HG03095 (cell line): Measurements from ENCODE around the gene LRRN4CL.
"Not testable (repeated sequence)": the region's sequence is repeated elsewhere in the genome, so short reads cannot be mapped to it uniquely, and the experiment has no call there.

ENCODE experiments used
- ATAC-seq: cut with Tn5 transposase; IDR thresholded peaks from one replicate; pipeline ENCODE4 v1.9.1; 2021; ENCODE audit warnings: moderate library complexity; ENCODE audit not compliant: unreplicated experiment

LRRN4CL gene

DNA sequence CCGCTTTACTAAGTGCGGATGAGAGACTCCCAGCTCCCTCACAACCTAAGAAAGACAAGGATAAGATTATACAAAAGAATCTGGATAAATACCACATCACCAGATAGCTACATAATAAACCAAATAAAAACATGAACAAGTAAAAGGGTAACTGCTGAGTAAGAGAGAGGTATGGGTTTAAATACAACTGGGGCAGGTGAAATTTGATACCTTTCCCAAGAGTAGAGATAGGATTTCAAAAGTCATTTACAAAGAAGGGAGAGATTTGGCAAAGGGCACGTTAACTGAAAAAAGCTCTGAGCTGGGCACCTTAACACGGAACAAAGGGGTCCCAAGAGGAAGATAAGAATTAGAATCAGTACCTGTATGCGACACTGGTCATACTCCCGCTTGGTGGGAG lies 12.2 kb downstream of the LRRN4CL start:
- no peak for ATAC-seq

DNA sequence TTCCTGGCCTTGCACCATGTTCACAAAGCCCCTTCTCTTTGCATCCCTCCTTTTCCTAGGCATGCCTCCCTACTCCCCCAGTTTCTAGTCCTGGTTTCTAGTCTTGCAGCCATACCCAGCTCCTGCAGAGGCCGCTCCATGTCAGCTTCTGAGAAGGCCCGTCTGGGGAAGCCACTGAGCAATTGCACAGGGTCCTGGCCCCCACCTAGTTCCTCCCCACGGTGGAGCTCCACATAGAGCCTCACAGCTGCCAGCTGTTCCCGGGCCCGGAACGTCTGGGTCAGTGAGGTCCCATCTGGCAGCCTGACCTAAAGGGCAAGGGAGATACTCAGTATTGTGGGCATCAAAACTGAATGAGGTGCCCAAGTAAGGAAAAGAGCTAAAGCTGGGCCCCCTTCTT lies 12.6 kb downstream of the LRRN4CL start:
- no peak for ATAC-seq

DNA sequence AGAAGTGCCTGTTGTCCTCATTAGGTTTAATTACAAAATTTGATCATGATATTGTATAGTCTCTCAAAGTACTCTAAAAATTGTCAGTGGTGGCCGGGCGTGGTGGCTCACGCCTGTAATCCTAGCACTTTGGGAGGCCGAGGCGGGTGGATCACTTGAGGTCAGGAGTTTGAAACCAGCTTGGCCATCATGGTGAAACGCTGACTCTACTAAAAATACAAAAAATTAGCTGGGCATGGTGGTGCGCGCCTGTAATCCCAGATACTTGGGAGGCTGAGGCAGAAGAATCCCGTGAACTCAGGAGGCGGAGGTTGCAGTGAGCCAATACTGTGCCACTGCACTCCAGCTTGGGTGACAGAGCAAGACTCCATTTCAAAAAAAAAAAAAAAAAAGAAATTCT lies 13.9 kb downstream of the LRRN4CL start:
- ATAC-seq, result not testable (repeated sequence)

DNA sequence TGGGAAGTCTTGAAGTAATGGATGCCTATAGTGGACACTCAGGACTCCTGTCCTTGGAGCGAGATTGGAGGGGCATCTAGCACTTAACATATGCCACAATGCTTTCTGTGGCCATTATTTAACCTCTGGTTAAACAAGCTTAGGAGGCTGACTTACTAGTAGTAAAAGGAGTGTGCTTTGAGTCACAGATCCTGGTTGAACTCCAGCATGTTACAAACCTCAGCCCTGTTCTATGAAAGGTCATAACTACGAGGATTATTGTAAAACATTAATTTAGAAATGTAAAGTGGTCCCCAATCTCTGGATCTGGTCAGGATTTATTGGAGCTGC lies 16.2 kb downstream of the LRRN4CL start:
- no peak for ATAC-seq

DNA sequence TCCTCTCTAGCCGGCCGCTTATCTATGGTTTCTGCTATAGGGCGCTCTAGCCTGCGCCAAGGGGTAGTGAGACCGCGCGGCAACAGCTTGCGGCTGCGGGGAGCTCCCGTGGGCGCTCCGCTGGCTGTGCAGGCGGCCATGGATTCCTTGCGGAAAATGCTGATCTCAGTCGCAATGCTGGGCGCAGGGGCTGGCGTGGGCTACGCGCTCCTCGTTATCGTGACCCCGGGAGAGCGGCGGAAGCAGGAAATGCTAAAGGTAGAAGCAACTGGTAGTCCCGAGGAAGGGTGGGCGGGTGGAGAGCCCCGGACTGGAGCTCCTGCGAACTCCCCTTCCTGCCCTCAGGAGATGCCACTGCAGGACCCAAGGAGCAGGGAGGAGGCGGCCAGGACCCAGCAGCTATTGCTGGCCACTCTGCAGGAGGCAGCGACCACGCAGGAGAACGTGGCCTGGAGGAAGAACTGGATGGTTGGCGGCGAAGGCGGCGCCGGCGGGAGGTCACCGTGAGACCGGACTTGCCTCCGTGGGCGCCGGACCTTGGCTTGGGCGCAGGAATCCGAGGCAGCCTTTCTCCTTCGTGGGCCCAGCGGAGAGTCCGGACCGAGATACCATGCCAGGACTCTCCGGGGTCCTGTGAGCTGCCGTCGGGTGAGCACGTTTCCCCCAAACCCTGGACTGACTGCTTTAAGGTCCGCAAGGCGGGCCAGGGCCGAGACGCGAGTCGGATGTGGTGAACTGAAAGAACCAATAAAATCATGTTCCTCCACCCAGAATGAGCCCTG lies 17.5 kb downstream of the LRRN4CL start, which contains the start of the genes LBHD1 and UQCC3:
Gene LBHD1 (minus strand): TSS at position 660 of the 782 bp plus-strand sequence. CDS start 2,236 bp downstream, outside the sequence.
Gene UQCC3 (plus strand): TSS at position 66 of the 782 bp plus-strand sequence. CDS start 73 bp downstream, at position 139.
- ATAC-seq, result peak; percentile 48

DNA sequence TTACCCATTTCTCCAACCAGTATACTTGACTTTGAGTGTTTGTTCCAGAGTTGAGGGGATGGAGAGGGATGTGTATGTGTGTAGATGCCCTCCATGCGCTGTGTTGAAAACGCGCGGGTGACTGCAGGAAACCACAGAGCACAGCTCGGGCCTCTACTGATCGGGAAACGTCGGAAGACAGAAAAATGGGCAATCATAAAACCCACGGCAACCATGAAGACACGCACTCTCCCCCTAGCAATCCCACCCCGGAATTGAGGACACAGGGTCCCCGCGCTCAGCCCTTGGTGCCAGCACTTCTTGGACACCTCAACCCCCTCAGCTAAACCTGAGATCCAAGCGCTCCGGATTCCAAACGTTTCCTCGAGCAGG lies 18.1 kb downstream of the LRRN4CL start:
- ATAC-seq, result peak; percentile 11

DNA sequence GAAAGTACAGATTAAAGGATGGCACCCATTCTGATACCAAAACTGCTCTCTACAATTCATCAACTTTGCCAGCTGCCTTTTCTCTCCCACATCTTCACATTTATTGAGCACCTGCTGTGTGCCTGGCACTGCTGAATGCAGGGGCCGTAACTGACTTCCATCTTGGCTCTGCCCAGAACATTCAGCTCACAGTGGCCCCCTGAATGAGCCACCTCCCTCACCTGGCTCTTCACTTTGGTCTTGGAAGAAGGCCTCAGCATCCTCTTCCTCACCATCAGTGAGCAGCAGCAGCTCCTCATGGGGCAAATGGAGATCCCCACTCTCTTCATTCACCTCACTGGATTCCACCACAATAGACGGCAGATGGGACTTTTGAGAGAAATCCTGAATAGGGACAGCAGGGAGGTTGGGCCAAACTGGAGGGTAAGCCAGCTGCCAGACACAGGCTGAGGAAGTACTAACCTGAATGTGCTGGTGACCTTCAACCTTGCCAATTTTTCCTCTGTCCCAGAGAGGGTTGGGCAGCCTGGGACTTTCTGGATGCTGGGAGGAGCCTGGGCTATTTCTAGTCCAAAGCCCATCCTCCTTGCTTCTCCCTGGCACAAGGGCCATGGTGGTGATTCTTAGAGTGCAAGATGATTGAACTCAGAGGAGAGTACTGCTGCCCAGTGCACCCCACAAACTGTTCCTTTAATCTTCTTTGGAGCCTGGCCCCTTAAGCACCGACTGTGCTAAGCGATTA lies 19.7 kb downstream of the LRRN4CL start:
- no peak for ATAC-seq

DNA sequence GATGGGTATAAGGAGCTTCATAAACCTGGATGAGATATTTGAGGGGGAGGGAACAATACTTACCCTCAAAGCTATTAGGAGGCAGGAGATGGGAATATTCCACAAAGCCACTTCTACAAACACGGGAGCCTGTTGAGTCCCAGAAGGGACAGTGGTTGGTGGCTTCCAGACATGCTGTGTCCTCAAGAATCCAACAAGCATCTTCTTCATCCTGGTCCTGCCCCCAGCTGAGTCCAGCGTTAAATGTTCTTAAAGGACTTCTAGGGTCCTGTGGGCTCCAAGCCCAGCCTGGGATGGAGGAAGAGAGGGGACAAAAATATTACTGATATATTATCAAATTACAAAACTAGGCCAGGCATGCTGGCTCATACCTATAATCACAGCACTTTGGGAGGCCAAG lies 21.9 kb downstream of the LRRN4CL start:
- no peak for ATAC-seq

DNA sequence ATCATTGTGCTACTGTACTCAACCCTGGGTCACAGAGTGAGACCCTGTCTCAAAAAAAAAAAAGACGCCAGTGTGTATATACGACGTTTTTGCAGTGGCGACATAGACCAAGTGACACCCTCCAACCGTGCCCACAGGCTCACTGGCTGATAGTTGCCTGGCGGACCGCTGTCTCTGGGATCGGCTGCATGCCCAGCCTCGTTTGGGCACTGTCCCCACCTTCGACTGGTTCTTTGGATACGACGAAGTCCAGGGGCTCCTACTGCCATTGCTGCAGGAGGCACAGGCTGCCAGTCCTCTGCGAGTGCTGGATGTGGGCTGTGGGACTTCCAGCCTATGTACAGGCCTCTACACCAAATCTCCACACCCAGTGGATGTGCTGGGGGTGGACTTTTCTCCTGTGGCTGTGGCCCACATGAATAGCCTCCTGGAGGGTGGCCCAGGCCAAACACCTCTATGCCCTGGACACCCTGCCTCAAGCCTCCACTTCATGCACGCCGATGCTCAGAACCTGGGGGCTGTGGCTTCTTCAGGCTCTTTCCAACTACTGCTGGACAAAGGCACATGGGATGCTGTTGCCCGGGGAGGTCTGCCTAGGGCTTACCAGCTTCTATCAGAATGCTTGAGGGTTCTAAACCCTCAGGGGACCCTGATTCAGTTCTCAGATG lies 22.9 kb downstream of the LRRN4CL start:
- ATAC-seq, result no peak

DNA sequence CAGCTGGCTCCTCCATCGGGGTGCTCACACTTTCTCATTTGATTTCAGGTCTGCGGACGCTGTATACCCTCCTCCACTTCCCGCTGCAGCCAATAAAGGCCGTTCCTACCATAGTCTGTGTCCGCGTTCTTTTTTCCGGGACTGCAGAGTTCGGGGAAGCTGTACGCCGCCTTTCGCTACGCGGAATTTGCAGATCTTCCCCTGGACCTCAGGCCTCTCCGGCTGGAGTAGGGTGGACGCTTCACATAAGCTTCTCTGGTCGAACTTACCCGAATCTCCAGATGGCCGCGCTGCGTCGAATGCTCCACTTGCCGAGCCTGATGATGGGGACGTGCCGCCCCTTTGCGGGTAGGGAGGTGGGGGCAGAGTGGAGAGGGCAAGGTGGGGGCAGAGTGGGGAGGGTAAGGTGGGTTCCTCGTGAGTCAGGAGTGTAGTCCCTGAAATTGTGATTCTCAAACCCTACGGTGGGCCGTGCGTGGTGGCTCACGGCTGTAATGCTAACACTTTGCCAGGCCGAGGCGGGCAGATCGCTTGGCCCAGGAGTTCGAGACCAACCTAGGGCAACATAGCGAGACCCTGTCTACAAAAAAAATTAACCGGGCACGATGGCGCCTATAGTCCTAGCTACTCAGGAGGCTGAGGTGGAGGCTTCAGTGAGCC lies 23.6 kb downstream of the LRRN4CL start:
- ATAC-seq, result peak; percentile 13

DNA sequence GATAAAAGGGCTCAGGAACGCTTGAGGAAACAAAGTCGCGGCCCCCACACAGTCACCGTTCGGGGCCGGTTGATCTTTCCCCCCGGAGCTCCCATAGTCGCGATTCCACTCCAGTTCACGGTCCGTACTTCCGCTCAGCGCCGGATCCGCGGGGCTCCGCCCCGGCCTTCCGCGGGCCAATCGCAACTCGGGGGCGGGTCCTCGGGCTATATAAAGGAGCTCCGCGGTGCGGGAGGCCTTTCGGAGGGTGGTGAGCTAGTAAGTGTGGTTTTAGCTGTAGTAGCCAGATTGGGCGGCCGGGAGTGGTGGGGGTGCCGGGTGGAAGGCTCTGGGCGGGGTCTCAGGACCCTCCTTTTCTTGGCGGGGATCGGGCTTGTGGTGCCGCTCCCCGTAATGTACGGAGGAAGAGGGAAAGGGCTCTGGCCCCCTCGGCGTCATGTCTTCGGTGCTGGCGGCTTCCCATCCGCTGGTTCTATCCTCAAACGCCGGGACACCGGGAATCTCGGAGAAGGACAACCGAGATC lies 24.2 kb downstream of the LRRN4CL start, which contains the start of the genes C11orf98 and CSKMT:
Gene C11orf98 (minus strand): TSS at position 136 of the 524 bp plus-strand sequence. CDS start 41 bp downstream, at position 95.
Gene CSKMT (plus strand): TSS at position 238 of the 524 bp plus-strand sequence. CDS start 568 bp downstream, outside the sequence.
- ATAC-seq, result peak; percentile 66

DNA sequence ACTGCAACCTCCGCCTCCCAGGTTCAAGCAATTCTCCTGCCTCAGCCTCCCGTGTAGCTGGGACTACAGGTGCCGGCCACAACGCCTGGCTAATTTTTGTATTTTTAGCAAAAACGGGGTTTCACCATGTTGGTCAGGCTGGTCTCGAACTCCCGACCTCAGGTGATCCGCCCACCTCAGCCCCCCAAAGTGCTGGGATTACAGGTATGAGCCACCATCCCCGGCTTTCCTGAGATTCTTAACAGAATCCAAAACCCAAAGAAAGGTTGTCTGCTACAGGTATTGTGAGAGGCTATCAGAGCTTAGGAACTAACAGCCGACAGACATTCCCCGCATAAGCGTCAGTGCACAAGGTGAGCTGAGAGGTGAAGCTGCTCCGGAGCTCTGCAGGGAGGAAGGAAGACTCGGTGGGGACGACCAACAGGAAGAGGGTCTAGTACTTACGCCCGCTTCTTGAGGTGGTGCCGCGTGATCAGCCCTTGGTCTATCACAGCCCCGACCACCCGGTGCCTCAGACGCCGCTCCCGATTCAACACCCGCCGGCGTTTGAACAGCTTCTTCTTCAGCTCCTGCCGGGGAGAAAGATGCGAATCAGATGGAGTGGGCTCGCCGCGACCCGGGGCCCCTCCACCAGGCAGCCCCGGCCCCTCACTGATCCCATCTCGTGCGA lies 24.8 kb downstream of the LRRN4CL start:
- peak; percentile 25 for ATAC-seq

DNA sequence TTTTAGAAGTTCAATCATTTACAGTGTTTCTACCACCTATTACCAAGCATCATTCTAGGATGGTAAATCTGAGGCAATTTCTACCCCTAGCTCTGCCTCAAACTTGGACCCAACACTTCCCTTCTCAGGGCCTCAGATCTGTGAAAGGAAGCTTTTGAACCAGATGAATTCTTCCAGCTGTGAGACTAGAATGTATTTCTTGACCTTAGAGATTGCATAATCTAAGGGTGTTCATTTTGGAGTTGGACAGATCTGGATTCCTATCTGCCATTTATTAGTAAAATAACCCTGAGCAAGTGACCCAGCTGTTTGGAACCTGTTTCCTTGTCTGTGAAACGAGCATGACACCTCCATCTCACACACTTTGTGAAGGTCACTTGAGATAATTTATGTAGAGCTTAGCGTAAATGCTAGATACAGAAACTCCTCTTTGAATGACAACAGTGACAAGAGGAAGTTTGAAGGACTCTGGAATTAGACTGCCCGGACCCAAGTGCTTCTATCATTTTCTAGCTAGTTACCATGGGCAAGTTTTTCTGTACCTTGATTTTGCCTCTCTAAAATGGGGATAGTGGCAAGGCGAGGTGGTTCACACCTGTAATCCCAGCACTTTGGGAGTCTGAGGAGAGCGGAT lies 32.4 kb downstream of the LRRN4CL start:
- no peak for ATAC-seq

DNA sequence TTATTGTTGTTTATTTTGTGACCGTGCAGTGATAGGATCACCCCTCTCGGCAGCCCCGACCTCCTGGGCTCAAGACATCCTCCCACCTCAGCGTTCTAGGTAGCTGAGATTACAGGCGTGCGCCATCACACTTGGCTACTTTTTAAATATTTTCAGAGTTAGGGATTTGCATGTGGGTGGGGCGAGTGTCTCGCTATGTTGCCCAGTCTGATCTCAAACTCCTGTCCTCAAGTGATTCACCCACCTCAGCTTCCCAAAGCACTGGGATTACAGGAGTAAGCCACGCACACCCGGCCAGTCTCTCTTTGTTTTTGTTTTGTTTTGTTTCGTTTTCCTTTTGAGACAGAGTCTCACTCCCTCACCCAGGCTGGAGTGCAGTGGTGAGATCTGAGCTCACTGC lies 35.0 kb downstream of the LRRN4CL start:
- no peak for ATAC-seq

DNA sequence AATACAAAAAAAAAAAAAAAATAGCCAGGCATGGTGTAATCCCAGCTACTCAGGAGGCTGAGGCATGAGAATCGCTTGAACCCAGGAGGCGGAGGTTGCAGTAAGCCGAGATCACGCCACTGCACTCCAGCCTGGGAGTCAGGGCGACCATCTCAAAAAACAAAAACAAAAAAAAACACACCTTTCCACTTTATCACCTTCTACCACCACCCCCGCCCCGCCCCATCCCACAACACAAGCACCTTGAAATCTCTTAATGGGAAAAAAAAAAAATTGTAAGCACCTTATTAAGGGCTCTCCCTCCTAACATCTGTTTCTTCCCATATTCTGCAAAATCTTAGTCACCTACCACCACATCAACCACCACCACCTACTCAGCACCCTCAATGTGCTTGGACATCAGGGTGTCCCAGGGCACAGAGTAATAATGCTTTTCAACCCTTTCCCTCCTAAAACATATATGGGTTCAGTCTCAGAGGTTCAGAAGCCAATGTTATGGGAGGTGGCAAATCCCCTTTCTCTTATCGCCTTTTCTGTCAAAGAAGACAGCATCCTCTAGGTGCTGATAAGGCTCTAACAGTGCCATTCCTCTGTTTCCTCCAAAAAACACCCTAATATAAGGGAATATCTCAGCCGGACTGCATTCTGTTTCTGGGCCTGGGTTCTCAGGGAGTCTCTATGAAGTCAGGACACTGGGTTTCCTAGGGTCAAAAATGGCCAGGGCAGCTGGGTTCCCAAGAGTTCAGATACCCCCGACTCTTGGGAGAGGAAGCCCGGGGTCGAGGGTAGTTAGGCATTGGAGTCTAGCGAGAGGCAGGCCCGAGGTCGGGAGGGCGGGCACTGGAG lies 36.9 kb downstream of the LRRN4CL start:
- no peak for ATAC-seq

DNA sequence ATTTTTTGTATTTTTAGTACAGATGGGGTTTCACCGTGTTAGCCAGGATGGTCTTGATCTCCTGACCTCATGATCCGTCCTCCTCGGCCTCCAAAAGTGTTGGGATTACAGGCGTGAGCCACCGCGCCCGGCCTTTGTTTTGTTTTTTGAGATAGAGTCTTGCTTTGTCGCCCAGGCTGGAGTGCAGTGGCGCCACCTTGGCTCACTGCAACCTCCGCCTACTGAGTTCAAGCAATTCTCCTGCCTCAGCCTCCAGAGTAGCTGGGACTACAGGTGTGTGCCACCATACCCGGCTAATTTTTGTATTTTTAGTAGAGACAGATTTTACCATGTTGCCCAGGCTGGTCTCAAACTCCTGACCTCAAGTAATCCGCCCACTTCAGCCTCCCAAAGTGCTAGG lies 39.0 kb downstream of the LRRN4CL start:
- ATAC-seq, result not testable (repeated sequence)

DNA sequence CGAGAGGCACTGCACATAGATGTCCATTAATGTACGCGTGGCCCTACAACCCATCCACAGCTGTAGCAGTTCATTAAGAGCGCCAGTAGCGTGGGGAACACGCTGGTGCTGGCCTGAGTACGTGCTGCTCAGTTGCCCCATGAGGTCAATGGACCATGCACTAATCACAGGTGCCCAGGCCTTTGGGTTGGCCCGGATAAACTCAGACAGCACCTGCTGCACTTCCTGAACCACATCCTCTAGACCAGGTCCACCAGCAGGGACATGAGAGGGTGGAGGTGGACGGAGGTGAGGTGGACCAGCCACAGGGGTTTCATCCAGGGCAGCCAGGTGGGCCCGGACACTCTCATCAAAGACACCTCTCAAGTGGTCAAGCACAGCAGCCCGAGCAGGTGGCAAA lies 39.8 kb downstream of the LRRN4CL start:
- no peak for ATAC-seq

DNA sequence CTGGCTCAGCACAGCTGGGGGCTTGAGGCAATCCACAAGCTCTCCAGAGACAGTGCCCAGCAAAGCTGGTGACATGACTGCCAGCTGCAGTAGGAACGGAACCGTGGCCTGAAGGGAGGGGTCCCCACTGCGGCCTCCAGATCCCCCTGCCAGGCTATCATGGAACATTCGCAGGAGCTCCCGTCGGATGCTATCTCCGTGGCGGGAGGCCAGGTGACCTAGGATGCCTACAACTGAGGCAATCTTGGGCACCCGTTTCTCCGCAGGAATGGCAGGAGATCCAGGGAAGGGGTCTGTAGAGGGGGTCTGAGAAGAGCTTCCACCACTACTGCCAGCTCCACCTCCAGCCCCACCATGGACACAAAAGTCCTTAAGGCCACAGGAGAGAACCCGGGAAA lies 40.4 kb downstream of the LRRN4CL start:
- no peak for ATAC-seq
